Muscle of back (tissue), 11 donors: ENCODE measurements around the gene PSRC1. TPM values are rescaled to one million over a fixed set of nuclear protein-coding genes. Genes with fewer than 3 reads are reported as not detected.
A peak's percentile ranks its signal among the peaks of the same experiment; 100 is the strongest.
"Not testable (repeated sequence)": the region's sequence is repeated elsewhere in the genome, so short reads cannot be mapped to it uniquely, and the experiment has no call there.

Experiments used
- DNase-seq, 3 donors: peaks; one replicate each; pipeline versions ENCODE4 v3.0.0 to v3.0.0-alpha.2; 2013
- polyA plus RNA-seq, 10 donors: library from polyadenylated mRNA; unstranded; fragments of 120-200 nt; gene quantifications; one replicate each; pipeline ENCODE4 v1.2.1, GENCODE V29; 2013; ENCODE audit not compliant: insufficient read length in 10 of 10

PSRC1 gene
- polyA plus RNA-seq, 10 donors = 10.0 to 21.2 (median 13.3) TPM

GRCh38 chr1:109298666-109299557 is 16.0 kb upstream of the PSRC1 start:
- peak in 2 of 3 donors; percentile 83 to 84 for DNase-seq

GRCh38 chr1:109296782-109297181 is 13.8 kb upstream of the PSRC1 start:
- DNase-seq = no peak

GRCh38 chr1:109295712-109296415 is 12.9 kb upstream of the PSRC1 start:
- DNase-seq = no peak

GRCh38 chr1:109294481-109294880 is 11.5 kb upstream of the PSRC1 start:
- no peak for DNase-seq

GRCh38 chr1:109293026-109293425 is 10.1 kb upstream of the PSRC1 start:
- no peak for DNase-seq

- DNase-seq = no peak
Measured at GRCh38 chr1:109292364-109292763, 9.4 kb upstream of the PSRC1 start.

GRCh38 chr1:109290998-109291397 is 8.1 kb upstream of the PSRC1 start:
- DNase-seq = no peak

GRCh38 chr1:109290137-109290536 is 7.2 kb upstream of the PSRC1 start:
- DNase-seq = no peak

GRCh38 chr1:109286762-109287161 is 3.8 kb upstream of the PSRC1 start:
- DNase-seq = not testable (repeated sequence)

GRCh38 chr1:109283748-109284600 is 1.0 kb upstream of the PSRC1 start:
- DNase-seq = no peak

- DNase-seq = no peak
Measured at GRCh38 chr1:109282497-109282951, 421 bp downstream of the PSRC1 start.

- no peak for DNase-seq
Measured at GRCh38 chr1:109281680-109282496, 1.1 kb downstream of the PSRC1 start.

- no peak for DNase-seq
Measured at GRCh38 chr1:109280862-109281261, 2.1 kb downstream of the PSRC1 start.

- no peak for DNase-seq
Measured at GRCh38 chr1:109279615-109280278, 3.2 kb downstream of the PSRC1 start.

- DNase-seq = peak in 2 of 3 donors; percentile 65 to 78
Measured at GRCh38 chr1:109277434-109278204, 5.3 kb downstream of the PSRC1 start.

- DNase-seq = no peak
Measured at GRCh38 chr1:109275706-109276345, 7.1 kb downstream of the PSRC1 start.

GRCh38 chr1:109274533-109275476 is 8.1 kb downstream of the PSRC1 start:
- DNase-seq = no peak
